GM21360 (cell line): ENCODE data around the gene KXD1.
"Not testable (repeated sequence)": the region's sequence is repeated elsewhere in the genome, so short reads cannot be mapped to it uniquely, and the experiment has no call there.

Experiments used
- ATAC-seq: cut with Tn5 transposase; IDR thresholded peaks from one replicate; pipeline ENCODE4 v1.9.1; 2021; ENCODE audit warnings: mild to moderate bottlenecking, moderate library complexity; ENCODE audit not compliant: unreplicated experiment

The KXD1 gene

GRCh38 chr19:18533058-18533457 is 24.6 kb upstream of the KXD1 start:
- no peak for ATAC-seq

GRCh38 chr19:18536475-18536874 is 21.2 kb upstream of the KXD1 start:
- no peak for ATAC-seq

GRCh38 chr19:18537431-18537830 is 20.2 kb upstream of the KXD1 start:
- ATAC-seq, result no peak

GRCh38 chr19:18538115-18538514 is 19.6 kb upstream of the KXD1 start:
- no peak for ATAC-seq

GRCh38 chr19:18539372-18539771 is 18.3 kb upstream of the KXD1 start:
- no peak for ATAC-seq

GRCh38 chr19:18540200-18540599 is 17.5 kb upstream of the KXD1 start:
- not testable (repeated sequence) for ATAC-seq

- no peak for ATAC-seq
Measured at GRCh38 chr19:18541258-18541991, 16.2 kb upstream of the KXD1 start.

GRCh38 chr19:18541992-18542940 is 15.4 kb upstream of the KXD1 start:
- ATAC-seq, result no peak

GRCh38 chr19:18542941-18543813 is 14.5 kb upstream of the KXD1 start, which contains the start of gene FKBP8:
TSS of gene FKBP8 (minus strand) at chr19:18543573. CDS start at chr19:18541970, 1,603 bp downstream.
- ATAC-seq, result peak; percentile 77

- ATAC-seq, result peak; percentile 50
Measured at GRCh38 chr19:18543814-18544475, 13.7 kb upstream of the KXD1 start.

GRCh38 chr19:18551631-18552030 is 6.0 kb upstream of the KXD1 start:
- ATAC-seq, result no peak

GRCh38 chr19:18558202-18558555 is 509 bp downstream of the KXD1 start:
- no peak for ATAC-seq

- no peak for ATAC-seq
Measured at GRCh38 chr19:18558604-18559003, 934 bp downstream of the KXD1 start.

- no peak for ATAC-seq
Measured at GRCh38 chr19:18559685-18560084, 2.0 kb downstream of the KXD1 start.

- ATAC-seq, result no peak
Measured at GRCh38 chr19:18562086-18562485, 4.4 kb downstream of the KXD1 start.

GRCh38 chr19:18566953-18567352 is 9.3 kb downstream of the KXD1 start:
- no peak for ATAC-seq

- no peak for ATAC-seq
Measured at GRCh38 chr19:18568367-18568766, 10.7 kb downstream of the KXD1 start.

GRCh38 chr19:18571564-18572344 is 14.1 kb downstream of the KXD1 start, which contains the start of gene UBA52:
TSS of gene UBA52 (plus strand) at chr19:18571857. CDS start at chr19:18573301, 1,444 bp downstream.
- peak; percentile 85 for ATAC-seq

GRCh38 chr19:18574691-18575291 is 17.1 kb downstream of the KXD1 start:
- no peak for ATAC-seq
